Measurements from ENCODE around the gene FBXW10.
"Not testable (repeated sequence)": the region's sequence is repeated elsewhere in the genome, so short reads cannot be mapped to it uniquely, and the experiment has no call there.

GRCh38 chr17:18796887-18797286, 53.0 kb downstream of the FBXW10 start:
- not testable (repeated sequence) for TF ChIP-seq CTCF, EZH2 (IDR thresholded peaks at IDR 0.05)

All from neural progenitor cell (in vitro differentiated cells).